Measurements from ENCODE around the gene NRDC.

GRCh38 chr1:51780927-51781326 lies 97.6 kb downstream of the NRDC start:
- no peak for TF ChIP-seq POLR2A (IDR thresholded peaks at IDR 0.05)
- TF ChIP-seq, protein P1, sequence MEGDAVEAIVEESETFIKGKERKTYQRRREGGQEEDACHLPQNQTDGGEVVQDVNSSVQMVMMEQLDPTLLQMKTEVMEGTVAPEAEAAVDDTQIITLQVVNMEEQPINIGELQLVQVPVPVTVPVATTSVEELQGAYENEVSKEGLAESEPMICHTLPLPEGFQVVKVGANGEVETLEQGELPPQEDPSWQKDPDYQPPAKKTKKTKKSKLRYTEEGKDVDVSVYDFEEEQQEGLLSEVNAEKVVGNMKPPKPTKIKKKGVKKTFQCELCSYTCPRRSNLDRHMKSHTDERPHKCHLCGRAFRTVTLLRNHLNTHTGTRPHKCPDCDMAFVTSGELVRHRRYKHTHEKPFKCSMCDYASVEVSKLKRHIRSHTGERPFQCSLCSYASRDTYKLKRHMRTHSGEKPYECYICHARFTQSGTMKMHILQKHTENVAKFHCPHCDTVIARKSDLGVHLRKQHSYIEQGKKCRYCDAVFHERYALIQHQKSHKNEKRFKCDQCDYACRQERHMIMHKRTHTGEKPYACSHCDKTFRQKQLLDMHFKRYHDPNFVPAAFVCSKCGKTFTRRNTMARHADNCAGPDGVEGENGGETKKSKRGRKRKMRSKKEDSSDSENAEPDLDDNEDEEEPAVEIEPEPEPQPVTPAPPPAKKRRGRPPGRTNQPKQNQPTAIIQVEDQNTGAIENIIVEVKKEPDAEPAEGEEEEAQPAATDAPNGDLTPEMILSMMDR (IDR thresholded peaks at IDR 0.05), result no peak
- no peak for TF ChIP-seq POLR2AphosphoS5 (IDR thresholded peaks at IDR 0.05; ENCODE audit: insufficient read depth in 1 of 2, low read depth in 1 of 2)

Measured in vagina (tissue), 2 donors.